ENCODE results near the gene MXD1. TPM values are rescaled to one million over a fixed set of nuclear protein-coding genes. Genes with fewer than 3 reads are reported as not detected.
A peak's percentile ranks its signal among the peaks of the same experiment; 100 is the strongest.
"Not testable (repeated sequence)": the region's sequence is repeated elsewhere in the genome, so short reads cannot be mapped to it uniquely, and the experiment has no call there.

Gene MXD1
- total and polyA plus RNA-seq, 4 donors: 1.4 to 8.5 (median 5.8) TPM

GRCh38 chr2:69893684-69894551 is 21.0 kb upstream of the MXD1 start, which contains the start of gene SNRNP27:
TSS of gene SNRNP27 (plus strand) at chr2:69893956. CDS start at chr2:69893985, 29 bp downstream.
- Histone ChIP-seq H3K27me3 (ENCODE audit: control insufficient read depth in 4 of 4, insufficient read depth in 4 of 4, low read length in 3 of 4) (no peaks in the 10 kb centered on the region), H3K36me3 (ENCODE audit: control insufficient read depth in 4 of 4, insufficient read depth in 3 of 4, low read depth in 1 of 4, low read length in 3 of 4) (peaks cover 1 to 27% (median 23%) of the 10 kb centered on the region in 4 donors), H3K9me3 (ENCODE audit: control insufficient read depth in 4 of 4, low read length in 3 of 4) (no peaks in the 10 kb centered on the region), H3K4me3 (ENCODE audit: low read depth in 1 of 3, low read length in 3 of 3) (peak within 1 kb of the TSS; percentile 91 to 94 (median 93)), H3K9ac (ENCODE audit: low read depth in 1 of 2, low read length in 2 of 2) (peak within 1 kb of the TSS; percentile 91 to 98), H3K4me1 (ENCODE audit: control insufficient read depth in 4 of 4, insufficient read depth in 4 of 4, low read length in 3 of 4) (peaks cover 5 to 9% (median 7%) of the 10 kb centered on the region in 4 donors), H3K27ac (ENCODE audit: low read depth in 1 of 2, low read length in 2 of 2) (peak within 1 kb of the TSS; percentile 75 to 90)
- DNase-seq (ENCODE audit: low spot score): peak; percentile 84
- WGBS: under 1% methylated on average over 32 of the region's 32 CpGs
- TF ChIP-seq MAX (IDR thresholded peaks at IDR 0.05) (peak; percentile 55), REST (IDR thresholded peaks at IDR 0.05) (peak; percentile 95), NR2F2 (IDR thresholded peaks at IDR 0.05) (no peak), FOXA1 (IDR thresholded peaks at IDR 0.05) (no peak), EGR1 (IDR thresholded peaks at IDR 0.05; ENCODE audit: low read depth in 2 of 2) (peak; percentile 59 to 79), YY1 (IDR thresholded peaks at IDR 0.05) (peak; percentile 75), SP1 (IDR thresholded peaks at IDR 0.05) (no peak), TAF1 (conservative IDR thresholded peaks at IDR 0.05) (peak; percentile 99), JUND (IDR thresholded peaks at IDR 0.05) (peak in 1 of 2 donors; percentile 63), RAD21 (IDR thresholded peaks at IDR 0.05) (peak; percentile 9 to 15), FOXA2 (IDR thresholded peaks at IDR 0.05) (no peak), GABPA (IDR thresholded peaks at IDR 0.05 in 1 of 2, conservative IDR thresholded peaks at IDR 0.05 in 1 of 2) (peak; percentile 93 to 97), RXRA (IDR thresholded peaks at IDR 0.05) (peak in 1 of 2 donors; percentile 6)

- Histone ChIP-seq H3K9ac (ENCODE audit: low read depth in 1 of 2, low read length in 2 of 2) (peak overlapping the region; percentile 7 to 98), H3K27ac (ENCODE audit: low read depth in 1 of 2, low read length in 2 of 2) (peak overlapping the region; percentile 75 to 90), H3K4me3 (ENCODE audit: low read depth in 1 of 3, low read length in 3 of 3) (peak overlapping the region; percentile 91 to 94 (median 93)), H3K36me3 (ENCODE audit: control insufficient read depth in 4 of 4, insufficient read depth in 3 of 4, low read depth in 1 of 4, low read length in 3 of 4) (peaks cover 3 to 31% (median 25%) of the 10 kb centered on the region in 4 donors)
- H3K9me3 ChIP-seq (ENCODE audit: control insufficient read depth in 4 of 4, low read length in 3 of 4); H3K27me3 ChIP-seq (ENCODE audit: control insufficient read depth in 4 of 4, insufficient read depth in 4 of 4, low read length in 3 of 4); H3K4me1 ChIP-seq (ENCODE audit: control insufficient read depth in 4 of 4, insufficient read depth in 4 of 4, low read length in 3 of 4); DNase-seq (ENCODE audit: low spot score): not testable (repeated sequence)
- 28% methylated on average over 23 of the region's 23 CpGs for WGBS
These were observed 20.2 kb upstream of the MXD1 start for GRCh38 chr2:69894737-69895136.

Measured in liver (tissue), 9 donors.